ENCODE data around the gene ERCC6.

ERCC6 gene

GRCh38 chr10:49571388-49571787 is 32.5 kb upstream of the ERCC6 start:
- no peaks in the 10 kb centered on the region for H3K9me3 ChIP-seq (ENCODE audit: low read depth, low read length)
- no peak for DNase-seq (ENCODE audit: low read depth, low spot score)
- no peak for TF ChIP-seq FOXP2 (optimal IDR thresholded peaks at IDR 0.05; ENCODE audit: control extremely low read depth, extremely low read length, insufficient read depth)
- TF ChIP-seq POLR2AphosphoS5 (IDR thresholded peaks at IDR 0.05; ENCODE audit: borderline replicate concordance, low read depth, low read length): no peak
- TF ChIP-seq EZH2 (IDR thresholded peaks at IDR 0.05): no peak
- no peak overlapping the region for H3K4me3 ChIP-seq
- no peak overlapping the region for H3K27ac ChIP-seq
- H3K9ac ChIP-seq (ENCODE audit: insufficient read length): no peak overlapping the region
- no peaks in the 10 kb centered on the region for H3K36me3 ChIP-seq (ENCODE audit: insufficient read depth, low read length)

DNA sequence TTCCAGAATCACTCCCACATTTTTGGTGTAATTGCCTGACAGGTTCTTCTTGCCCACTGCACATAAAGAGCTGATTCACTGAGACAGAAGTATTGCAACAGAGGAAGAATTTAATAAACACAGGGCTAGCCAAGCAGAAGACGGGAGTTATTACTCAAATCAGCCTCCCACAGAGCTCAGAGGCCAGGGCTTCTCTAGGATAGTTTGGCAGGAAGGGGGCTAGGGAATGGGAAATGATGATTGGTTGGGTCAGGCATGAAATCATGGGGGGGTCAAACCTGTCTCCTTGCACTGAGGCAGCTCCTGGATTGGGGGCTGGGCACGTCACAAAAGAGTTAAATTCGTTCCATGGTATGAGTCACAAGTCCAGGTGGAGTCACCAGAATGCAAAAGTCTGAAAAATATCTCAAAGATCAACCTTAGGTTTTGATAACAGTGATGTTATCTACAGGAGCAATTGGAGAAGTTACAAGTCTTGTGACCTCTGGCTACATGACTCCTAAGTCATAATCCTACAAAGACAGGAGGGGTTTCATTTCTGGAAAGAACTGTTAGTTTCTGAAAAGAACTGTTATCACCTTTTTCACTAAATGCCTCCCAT is 30.2 kb upstream of the ERCC6 start:
- TF ChIP-seq FOXP2 (optimal IDR thresholded peaks at IDR 0.05; ENCODE audit: control extremely low read depth, extremely low read length, insufficient read depth): no peak
- Histone ChIP-seq H3K4me3 (no peak overlapping the region), H3K9ac (ENCODE audit: insufficient read length) (no peak overlapping the region), H3K36me3 (ENCODE audit: insufficient read depth, low read length) (no peaks in the 10 kb centered on the region), H3K27ac (no peak overlapping the region), H3K9me3 (ENCODE audit: low read depth, low read length) (no peaks in the 10 kb centered on the region)
- no peak for DNase-seq (ENCODE audit: low read depth, low spot score)

DNA sequence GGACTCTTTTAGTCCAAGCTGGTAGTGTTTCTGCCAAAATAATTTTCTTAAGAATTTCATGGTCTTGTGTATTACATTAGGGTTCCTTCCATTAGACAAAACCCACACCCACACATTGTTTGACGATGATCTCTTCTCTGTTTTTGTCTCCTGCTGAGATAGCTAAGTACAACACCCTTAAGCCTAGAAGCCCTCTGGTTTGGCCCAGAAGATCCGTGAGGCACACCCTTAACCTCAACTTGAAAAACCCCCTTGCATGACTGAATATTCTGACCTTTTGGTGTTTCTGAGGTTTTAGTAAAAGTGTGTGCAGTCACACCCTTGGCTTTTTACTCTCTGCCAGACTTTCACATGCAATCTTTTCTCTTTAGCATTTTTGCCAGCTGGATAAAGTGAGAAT is 29.3 kb upstream of the ERCC6 start:
- no peak overlapping the region for H3K4me3 ChIP-seq
- TF ChIP-seq FOXP2 (optimal IDR thresholded peaks at IDR 0.05; ENCODE audit: control extremely low read depth, extremely low read length, insufficient read depth) (no peak), EZH2 (IDR thresholded peaks at IDR 0.05) (no peak), POLR2AphosphoS5 (IDR thresholded peaks at IDR 0.05; ENCODE audit: borderline replicate concordance, low read depth, low read length) (no peak)
- no peaks in the 10 kb centered on the region for H3K36me3 ChIP-seq (ENCODE audit: insufficient read depth, low read length)
- DNase-seq (ENCODE audit: low read depth, low spot score): no peak
- H3K9ac ChIP-seq (ENCODE audit: insufficient read length): no peak overlapping the region
- no peaks in the 10 kb centered on the region for H3K9me3 ChIP-seq (ENCODE audit: low read depth, low read length)
- no peak overlapping the region for H3K27ac ChIP-seq

- TF ChIP-seq FOXP2 (optimal IDR thresholded peaks at IDR 0.05; ENCODE audit: control extremely low read depth, extremely low read length, insufficient read depth) (no peak), POLR2AphosphoS5 (IDR thresholded peaks at IDR 0.05; ENCODE audit: borderline replicate concordance, low read depth, low read length) (no peak), EZH2 (IDR thresholded peaks at IDR 0.05) (no peak)
- no peak overlapping the region for H3K9ac ChIP-seq (ENCODE audit: insufficient read length)
- DNase-seq (ENCODE audit: low read depth, low spot score): no peak
- H3K36me3 ChIP-seq (ENCODE audit: insufficient read depth, low read length): no peaks in the 10 kb centered on the region
- H3K27ac ChIP-seq: no peak overlapping the region
- no peaks in the 10 kb centered on the region for H3K9me3 ChIP-seq (ENCODE audit: low read depth, low read length)
- no peak overlapping the region for H3K4me3 ChIP-seq
These were observed 28.9 kb upstream of the ERCC6 start for GRCh38 chr10:49567810-49568209.

DNA sequence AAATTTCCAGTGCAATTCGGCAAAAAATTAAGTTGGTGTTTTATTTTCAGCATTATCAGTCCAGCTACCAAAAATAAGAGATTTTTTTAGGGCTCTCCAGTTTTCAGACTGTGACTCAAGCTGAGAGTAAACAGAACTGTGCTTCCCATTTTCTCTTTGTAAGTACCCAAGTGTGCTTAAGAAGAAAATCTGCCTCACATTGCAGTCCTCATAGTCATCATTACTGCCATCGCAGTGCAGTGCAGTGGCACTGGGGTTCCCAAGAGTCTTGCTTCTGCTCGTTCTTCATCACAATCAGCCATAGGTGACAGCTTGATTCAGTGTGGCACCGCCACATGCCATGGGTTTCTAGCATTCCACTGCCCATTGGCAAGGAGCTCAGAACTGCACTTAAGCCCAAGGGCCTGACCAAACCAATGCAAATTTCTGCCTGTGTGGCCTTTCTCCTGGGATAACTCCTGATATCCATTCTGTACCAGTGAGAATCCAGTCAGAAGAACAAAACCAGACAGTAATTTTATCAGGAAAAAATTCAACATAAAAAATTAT is 25.6 kb upstream of the ERCC6 start:
- Histone ChIP-seq H3K36me3 (ENCODE audit: insufficient read depth, low read length) (no peaks in the 10 kb centered on the region), H3K4me3 (no peak overlapping the region), H3K9ac (ENCODE audit: insufficient read length) (no peak overlapping the region), H3K27ac (no peak overlapping the region), H3K9me3 (ENCODE audit: low read depth, low read length) (no peaks in the 10 kb centered on the region)
- TF ChIP-seq EZH2 (IDR thresholded peaks at IDR 0.05) (no peak), FOXP2 (optimal IDR thresholded peaks at IDR 0.05; ENCODE audit: control extremely low read depth, extremely low read length, insufficient read depth) (no peak), POLR2AphosphoS5 (IDR thresholded peaks at IDR 0.05; ENCODE audit: borderline replicate concordance, low read depth, low read length) (no peak)
- no peak for DNase-seq (ENCODE audit: low read depth, low spot score)

GRCh38 chr10:49562893-49563292 is 24.0 kb upstream of the ERCC6 start:
- DNase-seq (ENCODE audit: low read depth, low spot score): no peak
- no peak overlapping the region for H3K27ac ChIP-seq
- no peaks in the 10 kb centered on the region for H3K36me3 ChIP-seq (ENCODE audit: insufficient read depth, low read length)
- H3K9ac ChIP-seq (ENCODE audit: insufficient read length): no peak overlapping the region
- no peak for TF ChIP-seq FOXP2 (optimal IDR thresholded peaks at IDR 0.05; ENCODE audit: control extremely low read depth, extremely low read length, insufficient read depth)
- no peak for TF ChIP-seq EZH2 (IDR thresholded peaks at IDR 0.05)
- no peaks in the 10 kb centered on the region for H3K9me3 ChIP-seq (ENCODE audit: low read depth, low read length)
- no peak overlapping the region for H3K4me3 ChIP-seq

- TF ChIP-seq POLR2AphosphoS5 (IDR thresholded peaks at IDR 0.05; ENCODE audit: borderline replicate concordance, low read depth, low read length) (no peak), EZH2 (IDR thresholded peaks at IDR 0.05) (no peak), FOXP2 (optimal IDR thresholded peaks at IDR 0.05; ENCODE audit: control extremely low read depth, extremely low read length, insufficient read depth) (no peak)
- DNase-seq (ENCODE audit: low read depth, low spot score): no peak
- Histone ChIP-seq H3K4me3 (no peak overlapping the region), H3K36me3 (ENCODE audit: insufficient read depth, low read length) (no peaks in the 10 kb centered on the region), H3K9ac (ENCODE audit: insufficient read length) (no peak overlapping the region), H3K27ac (no peak overlapping the region), H3K9me3 (ENCODE audit: low read depth, low read length) (no peaks in the 10 kb centered on the region)
These were observed 21.6 kb upstream of the ERCC6 start for GRCh38 chr10:49560526-49560925.

DNA sequence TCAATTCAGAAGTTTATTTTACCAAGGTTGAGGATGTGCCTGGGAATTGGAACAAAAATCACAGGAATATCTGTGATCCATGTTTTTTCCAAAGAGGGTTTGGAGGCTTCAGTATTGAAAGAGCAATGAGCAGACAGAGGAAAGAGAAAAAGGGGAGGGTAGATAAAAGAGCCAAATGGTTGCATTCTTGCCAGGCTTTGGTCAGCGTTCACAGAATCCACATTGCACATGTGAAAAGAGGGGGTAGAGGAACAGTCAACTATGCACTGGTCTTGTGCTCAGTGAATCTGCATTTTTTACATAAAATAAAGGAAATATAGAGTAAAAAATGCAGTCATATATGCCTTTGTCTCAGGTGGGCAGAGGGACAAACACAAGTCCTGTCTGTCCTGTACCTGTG is 20.6 kb upstream of the ERCC6 start:
- no peak for DNase-seq (ENCODE audit: low read depth, low spot score)

GRCh38 chr10:49558190-49558589 is 19.3 kb upstream of the ERCC6 start:
- Histone ChIP-seq H3K9me3 (ENCODE audit: low read depth, low read length) (no peaks in the 10 kb centered on the region), H3K27ac (no peak overlapping the region), H3K9ac (ENCODE audit: insufficient read length) (no peak overlapping the region), H3K4me3 (no peak overlapping the region), H3K36me3 (ENCODE audit: insufficient read depth, low read length) (no peaks in the 10 kb centered on the region)
- no peak for DNase-seq (ENCODE audit: low read depth, low spot score)
- TF ChIP-seq EZH2 (IDR thresholded peaks at IDR 0.05): no peak
- TF ChIP-seq POLR2AphosphoS5 (IDR thresholded peaks at IDR 0.05; ENCODE audit: borderline replicate concordance, low read depth, low read length): no peak
- no peak for TF ChIP-seq FOXP2 (optimal IDR thresholded peaks at IDR 0.05; ENCODE audit: control extremely low read depth, extremely low read length, insufficient read depth)

More for the DNA sequence above, 20.6 kb upstream of the ERCC6 start:
- no peaks in the 10 kb centered on the region for H3K9me3 ChIP-seq (ENCODE audit: low read depth, low read length)
- H3K36me3 ChIP-seq (ENCODE audit: insufficient read depth, low read length): no peaks in the 10 kb centered on the region
- H3K9ac ChIP-seq (ENCODE audit: insufficient read length): no peak overlapping the region
- TF ChIP-seq FOXP2 (optimal IDR thresholded peaks at IDR 0.05; ENCODE audit: control extremely low read depth, extremely low read length, insufficient read depth) (no peak), EZH2 (IDR thresholded peaks at IDR 0.05) (no peak), POLR2AphosphoS5 (IDR thresholded peaks at IDR 0.05; ENCODE audit: borderline replicate concordance, low read depth, low read length) (no peak)
- H3K27ac ChIP-seq: no peak overlapping the region
- H3K4me3 ChIP-seq: no peak overlapping the region

Data from SK-N-MC (cell line).